GM12878 (cell line): Measurements from ENCODE around the gene RAPGEF6. TPM values are rescaled to one million over a fixed set of nuclear protein-coding genes. Genes with fewer than 3 reads are reported as not detected.

ENCODE experiments used
- ATAC-seq: fragments of 200-7000 bp; cut with Tn5 transposase; 3 replicates; pipeline ENCODE4 v1.9.1; 2020; ENCODE audit warnings: mild to moderate bottlenecking, moderate library complexity
- BruUV-seq: library from RNA; stranded (reverse); fragments of 400-500 nt; replicated peaks from 2 replicates; lab custom pipeline; 2021; lab: Mats Ljungman, UMichigan
- CTCF ChIA-PET: fragments of 300-600 bp; sonication (Branson Sonifier 250); formaldehyde crosslinking; extraction: SDS; loops from one replicate; lab custom pipeline; 2021; ENCODE audit warnings: inconsistent platforms; lab: Yijun Ruan, JAX
- POLR2A ChIA-PET: fragments of 350-600 bp; formaldehyde crosslinking; extraction: SDS; loops from one replicate; lab custom pipeline; 2021; ENCODE audit warnings: inconsistent platforms; lab: Charles Lee
- RAD21 ChIA-PET: fragments of 300-600 bp; sonication (Branson Sonifier 250); formaldehyde crosslinking; loops from one replicate; lab custom pipeline; 2023; ENCODE audit warnings: antibody characterized with exemption; ENCODE audit not compliant: unreplicated experiment; lab: Charles Lee
- SMC1A ChIA-PET: fragments of 300-600 bp; sonication (Branson Sonifier 250); formaldehyde crosslinking; loops from one replicate; lab custom pipeline; 2023; ENCODE audit not compliant: unreplicated experiment, uncharacterized antibody; lab: Charles Lee
- DNase-seq: peaks from one replicate; pipeline ENCODE4 v3.0.0-alpha.2; 2011; ENCODE audit warnings: low read depth, low spot score
- FAIRE-seq: peaks from 3 replicates; lab custom pipeline; 2011; peaks lifted over from hg19 to GRCh38; lab: Jason Lieb, UNC
- H2AFZ ChIP-seq: 2 replicates; pipeline ENCODE4 v1.6.0; 2011; ENCODE audit warnings: low read depth, low read length, control low read depth; ENCODE audit not compliant: control insufficient read depth
- H3K27ac ChIP-seq: 2 replicates; pipeline ENCODE4 v1.5.1; 2011; ENCODE audit warnings: control low read depth; ENCODE audit not compliant: control insufficient read depth, insufficient read depth
- H3K27me3 ChIP-seq, 2 experiments: replicated peaks in 1 of 2; 2 replicates each; pipeline versions ENCODE4 v1.6.0 to v1.6.1; 2011; ENCODE audit warnings: low read length in 1 of 2; ENCODE audit not compliant: control insufficient read depth in 2 of 2, insufficient read depth in 2 of 2
- H3K36me3 ChIP-seq, 2 experiments: 2 replicates each; pipeline ENCODE4 v1.5.1; 2011; ENCODE audit warnings: low read length in 1 of 2; ENCODE audit not compliant: control insufficient read depth in 2 of 2, insufficient read depth in 2 of 2
- H3K4me1 ChIP-seq: 2 replicates; pipeline ENCODE4 v1.6.1; 2011; ENCODE audit warnings: mild to moderate bottlenecking, low read length, moderate library complexity, mixed read lengths; ENCODE audit not compliant: control insufficient read depth, insufficient read depth
- H3K4me2 ChIP-seq: 2 replicates; pipeline ENCODE4 v1.6.0; 2011; ENCODE audit warnings: control low read depth; ENCODE audit not compliant: control insufficient read depth, insufficient read depth
- H3K4me3 ChIP-seq: fragments of 200-600 bp; sonication (generic); 2 replicates; pipeline ENCODE4 v1.5.1; 2016
- H3K79me2 ChIP-seq: 2 replicates; pipeline ENCODE4 v1.6.0; 2011; ENCODE audit warnings: low read length; ENCODE audit not compliant: control insufficient read depth, insufficient read depth
- H3K9ac ChIP-seq: 2 replicates; pipeline ENCODE4 v1.8.0; 2011; ENCODE audit warnings: low read length, control low read depth, mixed read lengths; ENCODE audit not compliant: control insufficient read depth, insufficient read depth
- H3K9me3 ChIP-seq: replicated peaks from 3 replicates; pipeline ENCODE4 v1.5.1; 2011; ENCODE audit warnings: mild to moderate bottlenecking, low read length; ENCODE audit not compliant: control insufficient read depth, insufficient read depth
- H4K20me1 ChIP-seq: 2 replicates; pipeline ENCODE4 v1.6.0; 2011; ENCODE audit not compliant: control insufficient read depth, insufficient read depth
- CEBPB ChIP-seq, 2 experiments: fragments of 150-350 bp in 1 of 2; IDR thresholded peaks; 2 replicates each; pipeline ENCODE4 v1.6.1; 2012 to 2014; ENCODE audit warnings: low read depth in 2 of 2, low read length in 2 of 2, borderline replicate concordance in 1 of 2, inconsistent platforms in 1 of 2
- CEBPZ ChIP-seq: fragments of 150-350 bp; IDR thresholded peaks from 2 replicates; pipeline ENCODE4 v1.6.1; 2016; ENCODE audit warnings: low read depth, low read length
- CREB1 ChIP-seq: IDR thresholded peaks from 2 replicates; pipeline ENCODE4 v1.6.1; 2012; ENCODE audit warnings: low read depth, mild to moderate bottlenecking, inconsistent platforms
- CREM ChIP-seq: IDR thresholded peaks from 2 replicates; pipeline ENCODE4 v1.6.1; 2014; ENCODE audit warnings: antibody characterized with exemption, low read depth
- FOS ChIP-seq: IDR thresholded peaks from 3 replicates; pipeline ENCODE4 v1.6.1; 2011; ENCODE audit warnings: borderline replicate concordance; ENCODE audit not compliant: insufficient read length; ENCODE audit errors: extremely low read depth
- HCFC1 ChIP-seq: fragments of 150-350 bp; IDR thresholded peaks from 2 replicates; pipeline ENCODE4 v1.6.1; 2014; ENCODE audit warnings: low read length
- MEF2B ChIP-seq: fragments of 450-650 bp; IDR thresholded peaks from 2 replicates; pipeline ENCODE4 v1.6.1; 2018; ENCODE audit warnings: mild to moderate bottlenecking, moderate library complexity; ENCODE audit not compliant: partially characterized antibody, poor library complexity, severe bottlenecking
- PAX8 ChIP-seq: fragments of 450-650 bp; IDR thresholded peaks from 2 replicates; pipeline ENCODE4 v1.6.1; 2017; ENCODE audit warnings: mild to moderate bottlenecking, moderate library complexity
- YY1 ChIP-seq: IDR thresholded peaks from 2 replicates; pipeline ENCODE4 v1.6.1; 2011; ENCODE audit warnings: low read depth, mild to moderate bottlenecking, low read length
- ZBTB11 ChIP-seq: fragments of 450-650 bp; formaldehyde crosslinking; IDR thresholded peaks from 2 replicates; pipeline ENCODE4 v1.5.0; 2022; ENCODE audit warnings: mild to moderate bottlenecking, missing genetic modification characterization
- ZNF622 ChIP-seq: fragments of 450-650 bp; IDR thresholded peaks from 2 replicates; pipeline ENCODE4 v1.6.1; 2017; ENCODE audit warnings: mild to moderate bottlenecking, inconsistent platforms
- WGBS: methylation state at CpG from one replicate; pipeline ENCODE4 v1.1.6; 2016; ENCODE audit warnings: low lambda C conversion rate; ENCODE audit not compliant: insufficient replicate concordance, insufficient coverage; ENCODE audit errors: missing lambda C conversion rate; 5-methylcytosine and 5-hydroxymethylcytosine counted together
- in situ Hi-C: fragments of 300-500 bp; cut with MboI; formaldehyde crosslinking; loops from 9 replicates; pipeline ENCODE4 v1.14.3; 2018; ENCODE audit warnings: mixed read lengths
- intact Hi-C: fragments of 100-400 bp; cut with micrococcal nuclease; formaldehyde crosslinking; loops from one replicate; pipeline ENCODE4 v1.14.2; 2022; ENCODE audit not compliant: unreplicated experiment
- polyA plus RNA-seq, 11 experiments: library from polyadenylated mRNA; depleted of rRNA in 4 of 11; unstranded in 6 of 11; stranded (reverse) in 5 of 11; fragments of >200 nt; fragmentation: Nextera tagmentation in 4 of 11; fragmentation: Illumina TruSeq in 1 of 11; extraction: Ambion mirVana in 4 of 11; extraction: Trizol in 1 of 11; gene quantifications; 1 replicate in 1 of 11; 2 replicates in 10 of 11; pipeline versions ENCODE4 v1.2.1 to v1.2.3, GENCODE V29; 2011 to 2016; ENCODE audit warnings: inconsistent platforms in 2 of 11, missing spikeins in 2 of 11, low read depth in 1 of 11
- total RNA-seq, 4 experiments: library from RNA; depleted of rRNA in 3 of 4; stranded (reverse); fragments of >200 nt in 3 of 4; fragmentation: Illumina TruSeq in 1 of 4; extraction: Trizol in 1 of 4; gene quantifications; 2 replicates each; pipeline versions ENCODE4 v1.2.1 to v1.2.3, GENCODE V29; 2013 to 2021
- TF ChIP-seq, protein P1 (sequence below): fragments of 450-650 bp; IDR thresholded peaks from 2 replicates; pipeline ENCODE4 v1.6.1; 2014; ENCODE audit warnings: mild to moderate bottlenecking
- TF ChIP-seq, protein P2 (sequence below), 3 experiments: IDR thresholded peaks in 2 of 3; conservative IDR thresholded peaks in 1 of 3; 2 replicates each; pipeline ENCODE4 v1.5.1; 2011; ENCODE audit warnings: low read depth in 3 of 3, low read length in 3 of 3, mild to moderate bottlenecking in 3 of 3, control low read depth in 2 of 3, moderate library complexity in 2 of 3, inconsistent platforms in 1 of 3, mixed read lengths in 1 of 3; ENCODE audit not compliant: control insufficient read depth in 2 of 3, insufficient read depth in 1 of 3; ENCODE audit errors: extremely low read depth in 1 of 3

Gene RAPGEF6
- total and polyA plus RNA-seq, 10 of the 15 experiments (the other 5 are each of a cell fraction or from before 2014, with no cell fraction given), result 2.9 to 24.0 (median 14.2) TPM

- RAD21 ChIA-PET, result no interaction called here
- FAIRE-seq, result no peak
- POLR2A ChIA-PET, result interaction anchor here (1.5 kb wide), 1 partner anchor 23 kb away, joined by 4 read pairs; no protein-coding TSS in a partner anchor
- TF ChIP-seq CREB1 (no peak), CEBPZ (no peak), MEF2B (no peak), YY1 (no peak), PAX8 (no peak), HCFC1 (no peak), CREM (no peak), ZNF622 (no peak), CEBPB (IDR thresholded peaks at IDR 0.05; ENCODE audit: borderline replicate concordance in 1 of 2, low read depth in 2 of 2, low read length in 2 of 2) (no peak), ZBTB11 (CRISPR knock-in tag) (no peak), FOS (no peak)
- TF ChIP-seq, protein P1, sequence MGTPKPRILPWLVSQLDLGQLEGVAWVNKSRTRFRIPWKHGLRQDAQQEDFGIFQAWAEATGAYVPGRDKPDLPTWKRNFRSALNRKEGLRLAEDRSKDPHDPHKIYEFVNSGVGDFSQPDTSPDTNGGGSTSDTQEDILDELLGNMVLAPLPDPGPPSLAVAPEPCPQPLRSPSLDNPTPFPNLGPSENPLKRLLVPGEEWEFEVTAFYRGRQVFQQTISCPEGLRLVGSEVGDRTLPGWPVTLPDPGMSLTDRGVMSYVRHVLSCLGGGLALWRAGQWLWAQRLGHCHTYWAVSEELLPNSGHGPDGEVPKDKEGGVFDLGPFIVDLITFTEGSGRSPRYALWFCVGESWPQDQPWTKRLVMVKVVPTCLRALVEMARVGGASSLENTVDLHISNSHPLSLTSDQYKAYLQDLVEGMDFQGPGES, result no peak
- TF ChIP-seq, protein P2, sequence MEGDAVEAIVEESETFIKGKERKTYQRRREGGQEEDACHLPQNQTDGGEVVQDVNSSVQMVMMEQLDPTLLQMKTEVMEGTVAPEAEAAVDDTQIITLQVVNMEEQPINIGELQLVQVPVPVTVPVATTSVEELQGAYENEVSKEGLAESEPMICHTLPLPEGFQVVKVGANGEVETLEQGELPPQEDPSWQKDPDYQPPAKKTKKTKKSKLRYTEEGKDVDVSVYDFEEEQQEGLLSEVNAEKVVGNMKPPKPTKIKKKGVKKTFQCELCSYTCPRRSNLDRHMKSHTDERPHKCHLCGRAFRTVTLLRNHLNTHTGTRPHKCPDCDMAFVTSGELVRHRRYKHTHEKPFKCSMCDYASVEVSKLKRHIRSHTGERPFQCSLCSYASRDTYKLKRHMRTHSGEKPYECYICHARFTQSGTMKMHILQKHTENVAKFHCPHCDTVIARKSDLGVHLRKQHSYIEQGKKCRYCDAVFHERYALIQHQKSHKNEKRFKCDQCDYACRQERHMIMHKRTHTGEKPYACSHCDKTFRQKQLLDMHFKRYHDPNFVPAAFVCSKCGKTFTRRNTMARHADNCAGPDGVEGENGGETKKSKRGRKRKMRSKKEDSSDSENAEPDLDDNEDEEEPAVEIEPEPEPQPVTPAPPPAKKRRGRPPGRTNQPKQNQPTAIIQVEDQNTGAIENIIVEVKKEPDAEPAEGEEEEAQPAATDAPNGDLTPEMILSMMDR (IDR thresholded peaks at IDR 0.05 in 2 of 3, conservative IDR thresholded peaks at IDR 0.05 in 1 of 3; ENCODE audit: control insufficient read depth in 2 of 3, extremely low read depth in 1 of 3, insufficient read depth in 1 of 3, low read depth in 3 of 3, low read length in 3 of 3), result no peak
These were observed 113.8 kb downstream of the RAPGEF6 start for GRCh38 chr5:131521252-131521651.

More at GRCh38 chr5:131521252-131521651, 113.8 kb downstream of the RAPGEF6 start:
- no peaks in the 10 kb centered on the region for H3K27me3 ChIP-seq
- H3K9ac ChIP-seq, result no peak overlapping the region
- ChIA-PET SMC1A (interaction anchor here (0.9 to 2.1 kb wide), 6 partner anchors 9 to 52 kb away, joined by 3 to 6 read pairs (median 4); no protein-coding TSS in a partner anchor), CTCF (interaction anchor here (0.7 to 2.0 kb wide), 3 partner anchors 11 to 233 kb away, joined by 3 to 10 read pairs (median 3); no protein-coding TSS in a partner anchor)
- no peaks in the 10 kb centered on the region for H4K20me1 ChIP-seq
- DNase-seq, result no peak
- no peak overlapping the region for H3K4me3 ChIP-seq
- ATAC-seq, result no peak
- H2AFZ ChIP-seq, result no peak overlapping the region
- in situ Hi-C loops (no loop called here), intact Hi-C loops (no loop called here)
- no peaks in the 10 kb centered on the region; the same call in 1 of the 2 replicates for H3K4me1 ChIP-seq
- peaks cover 0 to 5% of the 10 kb centered on the region in 2 experiments; a peak in 2 of 4 replicates for H3K36me3 ChIP-seq
- WGBS, result 96% methylated on average over 4 of the region's 4 CpGs
- no TSS peak for BruUV-seq
- no peak overlapping the region for H3K27ac ChIP-seq
- H3K79me2 ChIP-seq, result no peaks in the 10 kb centered on the region; the same call in none of the 2 replicates
- no peak overlapping the region for H3K4me2 ChIP-seq
- H3K9me3 ChIP-seq, result no peaks in the 10 kb centered on the region
